OCI-LY7 (cell line): ENCODE results near the gene RCVRN. TPM values are rescaled to one million over a fixed set of nuclear protein-coding genes. Genes with fewer than 3 reads are reported as not detected.

Experiments
- BruUV-seq: library from RNA; stranded (reverse); fragments of 400-500 nt; replicated peaks from 2 replicates; lab custom pipeline; 2021; lab: Mats Ljungman, UMichigan
- CTCF ChIA-PET: fragments of 300-600 bp; sonication (Branson Sonifier 250); formaldehyde crosslinking; loops from one replicate; lab custom pipeline; 2022; ENCODE audit warnings: antibody characterized with exemption; ENCODE audit not compliant: unreplicated experiment; lab: Charles Lee
- POLR2A ChIA-PET: fragments of 300-600 bp; sonication (Branson Sonifier 250); formaldehyde crosslinking; loops from one replicate; lab custom pipeline; 2022; ENCODE audit warnings: antibody characterized with exemption; lab: Charles Lee
- DNase-seq: peaks from one replicate; pipeline ENCODE4 v3.0.0-alpha.2; 2015; ENCODE audit warnings: low spot score
- H2AFZ ChIP-seq: fragments of 200-600 bp; sonication (generic), shearing (Covaris generic); 2 replicates; pipeline ENCODE4 v1.6.1; 2014; ENCODE audit warnings: mild to moderate bottlenecking, antibody characterized with exemption, low read length, moderate library complexity
- H3K27ac ChIP-seq: fragments of 200-600 bp; sonication (generic); 2 replicates; pipeline ENCODE4 v1.5.1; 2014; ENCODE audit warnings: mixed run types, low read depth, mild to moderate bottlenecking, moderate library complexity, low read length, inconsistent platforms; ENCODE audit not compliant: poor library complexity, severe bottlenecking
- H3K36me3 ChIP-seq: fragments of 200-600 bp; sonication (generic); 2 replicates; pipeline ENCODE4 v1.6.1; 2014; ENCODE audit warnings: mild to moderate bottlenecking, antibody characterized with exemption, low read length, moderate library complexity, mixed read lengths; ENCODE audit not compliant: insufficient read depth
- H3K4me1 ChIP-seq: fragments of 200-600 bp; sonication (generic); 2 replicates; pipeline ENCODE4 v1.5.1; 2014; ENCODE audit warnings: mild to moderate bottlenecking, low read length; ENCODE audit not compliant: insufficient read depth, poor library complexity, severe bottlenecking
- H3K4me2 ChIP-seq: fragments of 200-600 bp; sonication (generic); 2 replicates; pipeline ENCODE4 v1.6.1; 2014; ENCODE audit warnings: mild to moderate bottlenecking, low read length
- H3K4me3 ChIP-seq: fragments of 200-600 bp; sonication (generic); 2 replicates; pipeline ENCODE4 v1.5.1; 2014; ENCODE audit warnings: mild to moderate bottlenecking, low read depth, low read length; ENCODE audit not compliant: poor library complexity, severe bottlenecking
- H3K79me2 ChIP-seq: fragments of 200-600 bp; sonication (generic); 2 replicates; pipeline ENCODE4 v1.6.1; 2016; ENCODE audit warnings: low read depth, mild to moderate bottlenecking, low read length, moderate library complexity, mixed read lengths; ENCODE audit not compliant: insufficient read depth
- H3K9me2 ChIP-seq: fragments of 200-600 bp; sonication (generic); 2 replicates; pipeline ENCODE4 v1.6.1; 2016; ENCODE audit warnings: mild to moderate bottlenecking, low read length, mixed read lengths; ENCODE audit not compliant: insufficient read depth
- H3K9me3 ChIP-seq: fragments of 200-600 bp; sonication (generic); 2 replicates; pipeline ENCODE4 v1.6.1; 2014; ENCODE audit warnings: mild to moderate bottlenecking, mixed run types, low read length, mixed read lengths
- H4K20me1 ChIP-seq: fragments of 200-600 bp; sonication (generic); 2 replicates; pipeline ENCODE4 v1.6.1; 2014; ENCODE audit warnings: mild to moderate bottlenecking, antibody characterized with exemption, low read length, moderate library complexity, mixed read lengths; ENCODE audit not compliant: insufficient read depth
- CTCF ChIP-seq: fragments of 200-600 bp; sonication (generic); conservative IDR thresholded peaks from 2 replicates; pipeline ENCODE4 v1.5.1; 2014; ENCODE audit warnings: mild to moderate bottlenecking, antibody characterized with exemption, low read length, moderate library complexity, mixed read lengths
- EZH2phosphoT487 ChIP-seq: fragments of 200-600 bp; sonication (generic); IDR thresholded peaks from 2 replicates; pipeline ENCODE4 v1.6.1; 2018; ENCODE audit warnings: low read depth, borderline replicate concordance, mild to moderate bottlenecking, mixed run types, antibody characterized with exemption, low read length, moderate library complexity, mixed read lengths
- intact Hi-C: fragments of 100-400 bp; cut with micrococcal nuclease; formaldehyde crosslinking; loops from one replicate; pipeline ENCODE4 v1.10.0; 2022; ENCODE audit not compliant: unreplicated experiment
- total RNA-seq, 2 experiments: library from RNA; depleted of rRNA in 1 of 2; stranded (reverse); fragments of >200 nt in 1 of 2; shearing (Covaris generic) in 1 of 2; gene quantifications; 2 replicates each; pipeline ENCODE4 v1.2.3, GENCODE V29; 2014 to 2022

Gene RCVRN
- total RNA-seq, 2 experiments from 2014 or later, result not detected

- H3K4me1 ChIP-seq, result no peaks in the 10 kb centered on the region
- no peak overlapping the region for H3K4me3 ChIP-seq
- H3K9me3 ChIP-seq, result no peaks in the 10 kb centered on the region
- ChIA-PET CTCF (no interaction called here), POLR2A (no interaction called here)
- TF ChIP-seq EZH2phosphoT487, result no peak
- no peak for TF ChIP-seq CTCF
- H3K36me3 ChIP-seq, result no peaks in the 10 kb centered on the region
- no peaks in the 10 kb centered on the region for H3K79me2 ChIP-seq
- H3K9me2 ChIP-seq, result no peaks in the 10 kb centered on the region
- intact Hi-C loops, result no loop called here
- H3K4me2 ChIP-seq, result no peak overlapping the region
- H2AFZ ChIP-seq, result no peak overlapping the region
- H4K20me1 ChIP-seq, result no peaks in the 10 kb centered on the region
- BruUV-seq, result no TSS peak
- no peak overlapping the region for H3K27ac ChIP-seq
- no peak for DNase-seq
Observed at GRCh38 chr17:9854255-9854654, 50.8 kb downstream of the RCVRN start.

DNA sequence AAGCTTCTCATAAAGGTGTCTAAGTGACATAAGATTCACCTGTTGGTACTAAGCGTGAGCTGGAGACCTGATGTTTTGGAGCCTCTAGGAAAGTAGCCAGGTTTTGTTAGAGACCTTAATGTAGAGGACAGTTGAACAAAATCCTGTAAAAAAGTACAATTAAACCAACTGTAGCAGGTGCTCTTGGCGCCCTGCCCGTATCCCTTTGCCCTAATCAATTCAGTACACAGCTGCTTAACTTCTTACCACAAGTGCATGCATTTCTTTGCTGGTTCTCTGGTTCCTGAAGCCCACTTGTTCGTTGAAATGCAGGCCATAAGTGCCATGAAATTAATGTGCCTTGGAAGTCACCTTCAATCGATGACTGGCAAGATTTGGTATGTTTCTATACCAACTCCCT is 54.9 kb downstream of the RCVRN start:
- ChIA-PET POLR2A (no interaction called here), CTCF (no interaction called here)
- no peak overlapping the region for H3K4me3 ChIP-seq
- no TSS peak for BruUV-seq
- TF ChIP-seq CTCF, result no peak
- TF ChIP-seq EZH2phosphoT487, result no peak
- no peak for DNase-seq
- H3K36me3 ChIP-seq, result no peaks in the 10 kb centered on the region
- H4K20me1 ChIP-seq, result no peaks in the 10 kb centered on the region
- no peaks in the 10 kb centered on the region for H3K79me2 ChIP-seq
- no peaks in the 10 kb centered on the region for H3K4me1 ChIP-seq
- no peak overlapping the region for H3K4me2 ChIP-seq
- no peaks in the 10 kb centered on the region for H3K9me3 ChIP-seq
- H2AFZ ChIP-seq, result no peak overlapping the region
- H3K27ac ChIP-seq, result no peak overlapping the region
- H3K9me2 ChIP-seq, result no peaks in the 10 kb centered on the region
- intact Hi-C loops, result no loop called here

Other genes with a start within 250 kb of the RCVRN start
- gene DHRS7C, start 113.7 kb downstream of the RCVRN start, total RNA-seq (2014; rRNA removed; shearing (Covaris generic)), result not detected in 2 replicates
- not detected in 2 replicates for gene DHRS7C, start 113.7 kb downstream of the RCVRN start, total RNA-seq (2022)
- gene GSG1L2, start 83.2 kb downstream of the RCVRN start, total RNA-seq (2014; rRNA removed; shearing (Covaris generic)), result not detected in 2 replicates
- gene GSG1L2, start 83.2 kb downstream of the RCVRN start, total RNA-seq (2022), result not detected in 2 replicates
- gene GLP2R, start 79.3 kb downstream of the RCVRN start, total RNA-seq (2014; rRNA removed; shearing (Covaris generic)), result not detected in 2 replicates
- gene GLP2R, start 79.3 kb downstream of the RCVRN start, total RNA-seq (2022), result not detected in 2 replicates